Epithelial cell of esophagus (primary cell): ENCODE results near the gene SNX11.

Source experiments
- DNase-seq: peaks from one replicate; pipeline ENCODE4 v3.0.0; 2010; ENCODE audit warnings: low read depth
- H3K4me3 ChIP-seq: 2 replicates; pipeline ENCODE4 v1.5.1; 2011; ENCODE audit warnings: mild to moderate bottlenecking, low read length, control low read depth
- CTCF ChIP-seq: IDR thresholded peaks from 2 replicates; pipeline ENCODE4 v1.5.1; 2011; ENCODE audit warnings: low read depth, mild to moderate bottlenecking, low read length, control low read depth, inconsistent platforms; ENCODE audit not compliant: insufficient read depth; ENCODE audit errors: missing control alignments

SNX11 gene

GRCh38 chr17:48144976-48145798 lies 37.6 kb downstream of the SNX11 start:
- no peak overlapping the region for H3K4me3 ChIP-seq
- DNase-seq, result no peak
- TF ChIP-seq CTCF, result no peak

GRCh38 chr17:48148029-48148770 lies 40.6 kb downstream of the SNX11 start:
- no peak for TF ChIP-seq CTCF
- no peak for DNase-seq
- no peak overlapping the region for H3K4me3 ChIP-seq

- no peak for DNase-seq
- no peak for TF ChIP-seq CTCF
- no peak overlapping the region for H3K4me3 ChIP-seq
Observed at GRCh38 chr17:48148854-48149786, 41.6 kb downstream of the SNX11 start.

DNA sequence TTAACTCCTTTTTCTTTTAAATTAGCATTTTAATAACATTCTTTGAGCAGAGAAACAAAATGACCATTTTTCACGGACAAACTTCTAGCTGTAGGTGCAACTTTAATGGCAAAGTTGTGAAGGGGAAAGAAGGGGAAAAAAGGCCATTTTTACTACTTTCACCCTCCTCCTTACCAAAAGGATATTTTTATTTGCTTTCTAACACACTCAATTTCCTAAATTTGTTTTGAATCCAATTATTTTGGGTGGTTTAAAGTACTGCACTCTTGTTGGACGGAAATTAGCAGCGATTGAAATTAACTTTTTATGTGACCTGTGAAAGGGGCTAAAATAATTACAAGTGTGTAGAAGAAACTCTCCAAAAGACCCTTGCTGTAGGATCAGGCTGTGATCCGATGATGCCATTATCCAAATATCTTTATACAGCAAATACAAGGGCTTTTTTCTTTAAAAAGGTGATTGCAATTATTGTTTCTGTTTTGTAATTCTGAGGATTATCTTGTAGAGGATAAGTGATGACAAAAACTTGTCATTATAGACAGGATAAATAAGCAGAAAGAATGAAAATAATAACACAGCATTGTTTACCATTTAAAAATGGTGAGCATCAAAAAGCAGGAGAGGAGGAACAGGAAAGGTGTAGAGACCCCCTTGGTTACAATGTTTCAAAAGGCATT lies 42.4 kb downstream of the SNX11 start:
- no peak for DNase-seq
- no peak overlapping the region for H3K4me3 ChIP-seq
- no peak for TF ChIP-seq CTCF

DNA sequence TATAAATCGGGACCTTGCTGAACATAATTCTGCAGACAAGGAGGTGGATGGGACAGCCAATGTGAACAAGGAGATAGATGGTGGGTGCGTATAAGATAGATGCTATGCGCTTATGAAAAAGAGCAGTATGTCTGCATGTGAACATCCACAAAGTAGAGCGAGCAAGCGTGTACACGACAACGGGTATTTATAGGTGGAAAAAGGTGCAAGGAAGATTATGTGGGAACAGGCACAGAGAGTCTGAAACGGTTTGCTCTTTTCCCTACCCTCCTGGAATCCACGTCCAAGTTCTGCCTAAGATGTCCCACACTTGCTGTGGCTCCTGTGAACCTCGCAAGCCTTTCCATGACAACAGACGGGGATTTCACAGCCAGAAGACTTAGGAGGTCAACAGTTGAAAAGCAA lies 43.0 kb downstream of the SNX11 start:
- no peak for DNase-seq
- TF ChIP-seq CTCF, result no peak
- no peak overlapping the region for H3K4me3 ChIP-seq

- no peak overlapping the region for H3K4me3 ChIP-seq
- no peak for TF ChIP-seq CTCF
- no peak for DNase-seq
Observed at GRCh38 chr17:48151220-48151619, 43.7 kb downstream of the SNX11 start.
